GM12892 (cell line): ENCODE data around the gene GALNT14.

ENCODE experiments used
- POLR2A ChIP-seq: IDR thresholded peaks from 2 replicates; pipeline ENCODE4 v1.6.1; 2011; ENCODE audit warnings: low read depth, low read length, control low read depth
- POLR2AphosphoS5 ChIP-seq: IDR thresholded peaks from 2 replicates; pipeline ENCODE4 v1.6.1; 2011; ENCODE audit warnings: low read depth, low read length, control low read depth

DNA sequence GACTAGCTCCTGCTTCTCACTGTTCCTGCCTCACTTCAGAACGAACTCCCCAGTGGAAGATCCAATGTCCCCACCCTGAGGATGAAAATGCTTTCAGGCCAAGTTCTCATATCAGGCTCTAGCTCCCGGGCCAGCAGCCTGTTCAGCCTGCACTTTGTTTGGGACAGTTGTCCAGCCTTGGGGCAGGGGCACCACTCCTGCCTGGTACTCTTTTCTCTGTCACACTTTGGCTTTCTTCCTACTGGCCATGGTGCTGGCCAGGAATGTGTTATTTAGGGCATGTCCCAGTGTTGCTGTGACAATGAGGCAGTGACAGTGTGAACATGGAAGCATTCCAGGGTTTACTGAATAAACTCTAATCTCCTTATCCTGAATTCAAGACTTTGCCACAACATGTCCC, 154.1 kb downstream of the GALNT14 start:
- TF ChIP-seq POLR2A: no peak
- no peak for TF ChIP-seq POLR2AphosphoS5
